AG10803 (cell line): ENCODE measurements around the gene CNGA3.

ENCODE experiments used
- DNase-seq: peaks from one replicate; pipeline ENCODE4 v3.0.0; 2010; ENCODE audit warnings: low read depth
- H3K4me3 ChIP-seq: 2 replicates; pipeline ENCODE4 v1.5.1; 2011; ENCODE audit warnings: mild to moderate bottlenecking, low read length, control low read depth
- CTCF ChIP-seq: conservative IDR thresholded peaks from 2 replicates; pipeline ENCODE4 v1.5.1; 2011; ENCODE audit warnings: mild to moderate bottlenecking, low read length, control low read depth, inconsistent platforms

The CNGA3 gene

GRCh38 chr2:98378196-98378595 is 31.9 kb downstream of the CNGA3 start:
- no peak for DNase-seq
- no peak for TF ChIP-seq CTCF
- no peak overlapping the region for H3K4me3 ChIP-seq

- no peak overlapping the region for H3K4me3 ChIP-seq
- peak; percentile 65 for DNase-seq
- no peak for TF ChIP-seq CTCF
These were observed 32.6 kb downstream of the CNGA3 start for GRCh38 chr2:98378901-98379300.

- no peak for TF ChIP-seq CTCF
- DNase-seq: peak; percentile 16
- no peak overlapping the region for H3K4me3 ChIP-seq
These were observed 33.3 kb downstream of the CNGA3 start for GRCh38 chr2:98379311-98380202.

- no peak for TF ChIP-seq CTCF
- no peak overlapping the region for H3K4me3 ChIP-seq
- no peak for DNase-seq
These were observed 33.9 kb downstream of the CNGA3 start for GRCh38 chr2:98380203-98380535.

- no peak for DNase-seq
- TF ChIP-seq CTCF: no peak
- H3K4me3 ChIP-seq: no peak overlapping the region
These were observed 35.2 kb downstream of the CNGA3 start for GRCh38 chr2:98381494-98381893.

- TF ChIP-seq CTCF: no peak
- H3K4me3 ChIP-seq: no peak overlapping the region
- no peak for DNase-seq
These were observed 35.8 kb downstream of the CNGA3 start for GRCh38 chr2:98382086-98382485.

- TF ChIP-seq CTCF: no peak
- H3K4me3 ChIP-seq: no peak overlapping the region
- DNase-seq: no peak
These were observed 36.5 kb downstream of the CNGA3 start for GRCh38 chr2:98382739-98383138.
